Measurements from ENCODE around the gene MPPED2. TPM values are rescaled to one million over a fixed set of nuclear protein-coding genes. Genes with fewer than 3 reads are reported as not detected.

The MPPED2 gene
- polyA plus RNA-seq, 4 donors, result 16.2 to 23.1 (median 19.0) TPM

DNA sequence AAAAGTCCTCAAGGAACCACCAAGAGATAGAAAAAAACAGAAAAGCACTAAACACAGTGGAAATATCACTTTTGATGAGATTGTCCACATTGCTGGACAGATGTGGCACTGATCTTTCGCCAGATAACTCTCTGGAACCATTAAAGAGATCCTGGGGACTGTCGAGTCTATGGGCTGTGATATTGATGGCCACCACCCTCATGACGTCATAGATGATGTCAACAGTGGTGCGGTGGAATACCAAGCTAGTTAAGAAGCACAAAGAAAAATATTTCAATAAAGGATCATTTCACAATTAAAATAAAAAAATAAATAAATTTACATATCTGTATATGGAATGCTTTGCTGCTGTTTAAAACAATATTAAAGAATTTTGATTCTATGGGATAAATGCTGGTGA lies 217.8 kb downstream of the MPPED2 start:
- no peak for DNase-seq (ENCODE audit: low read depth in 4 of 4, low spot score in 2 of 4)

DNA sequence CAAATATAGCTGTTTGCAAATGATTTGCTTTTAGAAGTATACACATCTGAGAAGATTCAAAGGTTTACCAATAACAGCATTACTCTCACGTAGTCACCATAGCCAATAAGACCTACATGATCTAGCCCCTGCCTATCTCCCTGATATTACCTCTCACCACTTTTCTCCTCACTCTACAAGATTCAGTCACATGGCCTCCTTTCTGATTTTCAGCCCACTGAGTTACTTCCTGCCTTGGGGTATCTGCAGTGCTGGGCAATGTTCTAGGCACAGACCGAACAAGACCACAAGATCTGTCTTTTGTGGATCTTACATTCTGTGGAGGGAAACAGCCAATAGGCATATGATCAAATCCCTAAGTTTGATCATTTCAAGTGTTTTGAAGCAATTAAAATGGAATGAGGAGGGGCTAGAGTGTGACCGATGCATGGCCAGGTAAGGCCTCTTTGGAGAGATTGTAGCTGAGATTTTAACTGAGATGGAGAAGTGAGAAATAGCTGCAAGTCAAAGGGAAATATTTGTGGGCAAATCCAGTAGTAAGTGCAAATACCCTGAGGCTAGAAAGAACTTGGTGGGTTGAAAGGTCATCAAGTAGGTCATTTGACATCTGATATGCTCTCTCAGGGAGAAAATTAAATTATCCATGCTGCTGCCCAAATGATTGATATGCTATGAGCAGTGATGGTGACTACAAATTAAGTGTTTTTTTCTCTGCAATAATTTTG lies 220.2 kb downstream of the MPPED2 start:
- no peak for DNase-seq (ENCODE audit: low read depth in 4 of 4, low spot score in 2 of 4)

DNA sequence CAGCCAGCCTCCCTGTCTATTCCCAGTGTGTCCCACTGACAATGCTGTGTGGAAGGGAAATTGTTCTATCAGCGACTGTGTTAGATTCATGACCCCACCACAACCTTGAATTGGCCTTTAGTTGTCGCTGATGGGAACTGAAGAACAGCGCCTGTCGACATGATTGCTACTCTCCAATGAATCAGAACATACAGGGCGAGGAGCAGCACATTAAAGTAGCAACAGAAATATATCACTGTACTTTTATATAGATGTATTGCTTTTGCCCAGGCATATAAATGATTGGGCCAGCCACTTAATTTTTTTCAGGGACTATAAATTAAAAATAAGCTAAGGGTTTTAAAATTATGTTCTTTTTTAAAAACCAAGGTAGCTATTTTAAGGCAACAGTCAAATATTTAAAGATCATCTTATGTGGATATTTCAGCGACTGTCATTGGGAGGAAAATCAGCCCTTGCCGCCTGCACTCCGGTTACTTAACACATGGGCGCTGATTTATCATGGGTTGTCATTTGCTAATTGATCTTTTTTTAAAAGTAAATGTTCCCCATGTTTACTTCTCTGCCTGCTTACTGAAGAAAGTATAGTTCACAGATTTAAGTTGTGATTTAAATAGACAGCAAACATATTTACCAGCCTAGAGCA lies 221.2 kb downstream of the MPPED2 start:
- no peak for DNase-seq (ENCODE audit: low read depth in 4 of 4, low spot score in 2 of 4)

DNA sequence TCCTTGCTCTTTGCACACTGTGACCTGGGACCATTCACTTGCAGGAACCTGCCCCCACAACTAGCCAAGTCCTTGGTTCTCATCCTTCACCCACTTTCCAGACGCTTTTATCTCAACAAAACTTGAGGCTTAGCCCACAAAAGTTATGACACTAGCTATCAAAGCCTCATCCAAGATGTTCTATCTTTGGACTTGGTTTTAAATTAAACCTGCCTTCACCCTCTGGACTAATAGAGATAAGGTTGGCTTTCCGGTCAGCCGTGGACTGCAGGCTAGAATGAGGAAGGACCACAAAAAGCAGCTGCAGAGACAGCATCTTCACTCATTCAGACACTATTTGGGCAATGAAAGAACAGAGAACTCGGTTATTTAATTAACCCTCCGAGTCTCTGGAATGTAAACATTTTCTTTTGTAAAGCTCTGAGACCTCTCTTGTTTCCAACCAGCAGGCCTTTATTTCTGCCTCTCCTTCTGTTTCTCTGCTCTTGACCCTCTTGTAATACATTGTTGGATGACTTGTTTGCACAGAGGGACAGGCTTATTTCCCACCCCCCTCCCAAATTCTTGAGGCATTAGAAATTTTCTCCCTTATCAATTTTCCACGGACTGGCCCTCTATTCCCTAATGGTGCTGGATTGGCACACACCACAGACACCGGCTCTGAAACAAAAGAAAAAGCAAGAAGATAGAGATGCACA lies 221.9 kb downstream of the MPPED2 start:
- no peak for DNase-seq (ENCODE audit: low read depth in 4 of 4, low spot score in 2 of 4)

DNA sequence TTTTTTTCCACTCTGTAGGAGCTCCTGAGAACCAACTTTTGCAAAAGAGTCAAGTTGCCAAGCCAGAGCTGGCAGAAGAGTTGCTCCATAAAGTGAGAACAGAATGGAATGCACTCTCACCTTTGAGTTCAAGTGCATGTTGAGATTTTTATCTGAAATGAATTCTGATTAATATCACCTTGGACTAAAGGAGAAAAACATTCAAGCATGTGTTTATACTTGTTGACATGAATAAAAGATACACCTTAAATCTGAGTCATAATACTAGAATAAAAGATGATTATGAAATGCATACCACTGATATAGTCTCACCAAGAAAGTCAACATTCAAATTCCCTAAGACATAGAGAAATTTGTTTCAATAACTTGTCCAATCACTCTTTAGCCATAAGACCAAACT lies 225.4 kb downstream of the MPPED2 start:
- DNase-seq (ENCODE audit: low read depth in 4 of 4, low spot score in 2 of 4), result no peak

Data from left renal cortex interstitium (tissue), 4 donors.